Keratinocyte (primary cell): ENCODE data around the gene BEGAIN. TPM values are rescaled to one million over a fixed set of nuclear protein-coding genes. Genes with fewer than 3 reads are reported as not detected.

ENCODE experiments used
- DNase-seq: peaks from one replicate; pipeline ENCODE4 v3.0.0-alpha.2; 2011; ENCODE audit warnings: low read depth, missing footprints, low spot score
- FAIRE-seq: peaks from 2 replicates; lab custom pipeline; 2011; peaks lifted over from hg19 to GRCh38; lab: Jason Lieb, UNC
- H2AFZ ChIP-seq: 2 replicates; pipeline ENCODE4 v1.6.0; 2012; ENCODE audit warnings: low read length, control low read depth, inconsistent platforms; ENCODE audit not compliant: control insufficient read depth
- H3K27ac ChIP-seq: 2 replicates; pipeline ENCODE4 v1.5.1; 2011; ENCODE audit warnings: low read length; ENCODE audit not compliant: control insufficient read depth, insufficient read depth
- H3K27me3 ChIP-seq: 3 replicates; pipeline ENCODE4 v1.6.0; 2011; ENCODE audit warnings: low read length; ENCODE audit not compliant: control insufficient read depth, insufficient read depth; ENCODE audit errors: extremely low read depth
- H3K36me3 ChIP-seq, 2 experiments: 2 replicates in 1 of 2; 3 replicates in 1 of 2; pipeline ENCODE4 v1.5.1; 2011; ENCODE audit warnings: low read length in 2 of 2, mild to moderate bottlenecking in 1 of 2; ENCODE audit not compliant: control insufficient read depth in 2 of 2, insufficient read depth in 2 of 2; ENCODE audit errors: extremely low read depth in 1 of 2
- H3K4me1 ChIP-seq: 3 replicates; pipeline ENCODE4 v1.5.1; 2011; ENCODE audit warnings: low read length; ENCODE audit not compliant: control insufficient read depth, insufficient read depth; ENCODE audit errors: extremely low read depth
- H3K4me2 ChIP-seq: 3 replicates; pipeline ENCODE4 v1.6.0; 2011; ENCODE audit warnings: low read depth, low read length; ENCODE audit not compliant: control insufficient read depth, insufficient read depth; ENCODE audit errors: extremely low read depth
- H3K4me3 ChIP-seq, 3 experiments: fragments of 200-600 bp in 1 of 3; sonication (generic) in 1 of 3; 2 replicates in 2 of 3; 3 replicates in 1 of 3; pipeline ENCODE4 v1.5.1; 2011 to 2016; ENCODE audit warnings: low read length in 3 of 3, mild to moderate bottlenecking in 3 of 3, control low read depth in 2 of 3, inconsistent platforms in 1 of 3, low read depth in 1 of 3, mixed read lengths in 1 of 3, mixed run types in 1 of 3, moderate library complexity in 1 of 3; ENCODE audit not compliant: control insufficient read depth in 2 of 3, insufficient read depth in 2 of 3; ENCODE audit errors: extremely low read depth in 1 of 3
- H3K79me2 ChIP-seq: 2 replicates; pipeline ENCODE4 v1.6.0; 2012; ENCODE audit warnings: low read length; ENCODE audit not compliant: control insufficient read depth, insufficient read depth
- H3K9ac ChIP-seq: 3 replicates; pipeline ENCODE4 v1.6.0; 2011; ENCODE audit warnings: low read length; ENCODE audit not compliant: control insufficient read depth, insufficient read depth; ENCODE audit errors: extremely low read depth
- H3K9me1 ChIP-seq: 3 replicates; pipeline ENCODE4 v1.6.0; 2011; ENCODE audit warnings: low read length; ENCODE audit not compliant: control insufficient read depth, insufficient read depth; ENCODE audit errors: extremely low read depth
- H3K9me3 ChIP-seq: 2 replicates; pipeline ENCODE4 v1.5.1; 2012; ENCODE audit warnings: low read depth, low read length; ENCODE audit not compliant: control insufficient read depth
- H4K20me1 ChIP-seq: 3 replicates; pipeline ENCODE4 v1.6.0; 2011; ENCODE audit warnings: low read length; ENCODE audit not compliant: control insufficient read depth, insufficient read depth; ENCODE audit errors: extremely low read depth
- CTCF ChIP-seq, 3 experiments: IDR thresholded peaks in 1 of 3; conservative IDR thresholded peaks in 1 of 3; optimal IDR thresholded peaks in 1 of 3; 2 replicates in 2 of 3; 3 replicates in 1 of 3; pipeline versions ENCODE3 to v1.5.1; 2011; ENCODE audit warnings: low read length in 3 of 3, mild to moderate bottlenecking in 3 of 3, moderate library complexity in 2 of 3, control low read depth in 1 of 3, inconsistent platforms in 1 of 3; ENCODE audit not compliant: insufficient read depth in 2 of 3; ENCODE audit errors: extremely low read depth in 1 of 3
- EZH2 ChIP-seq: IDR thresholded peaks from one replicate; pipeline ENCODE4 v1.6.1; 2012; ENCODE audit warnings: inconsistent platforms, mild to moderate bottlenecking, low read length, moderate library complexity
- dilution Hi-C: fragments of 300-500 bp; cut with MboI; formaldehyde crosslinking; loops from one replicate; pipeline ENCODE4 v1.7.0; 2020; ENCODE audit warnings: low sequenced_read_pairs; ENCODE audit not compliant: extremely low pct_ligation_motif_present
- polyA plus RNA-seq, 5 experiments: library from polyadenylated mRNA; depleted of rRNA in 3 of 5; stranded (reverse) in 3 of 5; stranded (forward) in 1 of 5; unstranded in 1 of 5; fragments of >200 nt; gene quantifications; 1 replicate in 1 of 5; 2 replicates in 3 of 5; 3 replicates in 1 of 5; pipeline versions ENCODE4 v1.2.1 to v1.2.3, GENCODE V29; 2011 to 2012; ENCODE audit warnings: missing spikeins in 2 of 5, low read depth in 1 of 5, low replicate concordance in 1 of 5

BEGAIN gene
- polyA plus RNA-seq, 1 donor (not counting 4 experiments of a cell fraction or from before 2014, with no cell fraction given): 0.25 TPM

- Histone ChIP-seq H3K4me3 (no peak overlapping the region), H3K4me2 (no peak overlapping the region), H3K27me3 (peaks cover 16% of the 10 kb centered on the region), H3K79me2 (no peaks in the 10 kb centered on the region), H3K9me3 (no peaks in the 10 kb centered on the region), H3K9ac (no peak overlapping the region), H3K27ac (no peak overlapping the region), H2AFZ (no peak overlapping the region), H3K36me3 (no peaks in the 10 kb centered on the region), H3K9me1 (no peaks in the 10 kb centered on the region), H4K20me1 (no peaks in the 10 kb centered on the region), H3K4me1 (no peaks in the 10 kb centered on the region)
- FAIRE-seq: no peak
- dilution Hi-C loops: no loop called here
- TF ChIP-seq EZH2: no peak
- no peak for TF ChIP-seq CTCF (optimal IDR thresholded peaks at IDR 0.05 in 1 of 3, IDR thresholded peaks at IDR 0.05 in 1 of 3, conservative IDR thresholded peaks at IDR 0.05 in 1 of 3; ENCODE audit: extremely low read depth in 1 of 3, insufficient read depth in 2 of 3, low read length in 3 of 3)
- DNase-seq: no peak
Measured at GRCh38 chr14:100629696-100630095, 42.5 kb upstream of the BEGAIN start.

- no peaks in the 10 kb centered on the region for H3K4me1 ChIP-seq
- DNase-seq (no peak), FAIRE-seq (no peak)
- no peaks in the 10 kb centered on the region for H3K79me2 ChIP-seq
- H3K9me3 ChIP-seq: no peaks in the 10 kb centered on the region
- H3K9me1 ChIP-seq: no peaks in the 10 kb centered on the region
- dilution Hi-C loops: no loop called here
- no peak overlapping the region for H3K9ac ChIP-seq
- H3K36me3 ChIP-seq: no peaks in the 10 kb centered on the region
- no peak overlapping the region for H3K4me3 ChIP-seq
- no peak for TF ChIP-seq CTCF (optimal IDR thresholded peaks at IDR 0.05 in 1 of 3, IDR thresholded peaks at IDR 0.05 in 1 of 3, conservative IDR thresholded peaks at IDR 0.05 in 1 of 3; ENCODE audit: extremely low read depth in 1 of 3, insufficient read depth in 2 of 3, low read length in 3 of 3)
- no peak for TF ChIP-seq EZH2
- H3K27me3 ChIP-seq: peaks cover 10% of the 10 kb centered on the region
- no peak overlapping the region for H3K4me2 ChIP-seq
- no peak overlapping the region for H2AFZ ChIP-seq
- H3K27ac ChIP-seq: no peak overlapping the region
- no peaks in the 10 kb centered on the region for H4K20me1 ChIP-seq
Measured at GRCh38 chr14:100629098-100629497, 41.9 kb upstream of the BEGAIN start.
